Activated B cell treated with CpG ODN at 0.5 μM for 24 hours (primary cell): ENCODE measurements around the gene RUNDC3A. TPM values are rescaled to one million over a fixed set of nuclear protein-coding genes. Genes with fewer than 3 reads are reported as not detected.

Source experiments
- ATAC-seq: fragments of 200-7000 bp; cut with Tn5 transposase; one replicate; pipeline ENCODE4 v1.10.0; 2021; ENCODE audit warnings: low read depth, mild to moderate bottlenecking, moderate library complexity
- CTCF ChIA-PET: fragments of 350-600 bp; sonication (Branson Sonifier 250); formaldehyde crosslinking; loops from one replicate; lab custom pipeline; 2021; ENCODE audit warnings: antibody characterized with exemption; lab: Charles Lee
- POLR2A ChIA-PET: fragments of 350-600 bp; sonication (Branson Sonifier 250); formaldehyde crosslinking; loops from one replicate; lab custom pipeline; 2021; ENCODE audit warnings: antibody characterized with exemption; lab: Charles Lee
- DNase-seq: peaks from one replicate; pipeline ENCODE4 v3.0.0; 2022
- H3K27ac Mint-ChIP-seq: one replicate; pipeline ENCODE4 v1.8.0; 2020; ENCODE audit warnings: mixed read lengths
- H3K27me3 Mint-ChIP-seq: one replicate; pipeline ENCODE4 v1.8.0; 2021; ENCODE audit warnings: mixed read lengths
- H3K36me3 Mint-ChIP-seq: one replicate; pipeline ENCODE4 v1.8.0; 2021; ENCODE audit warnings: low read depth, mixed read lengths
- H3K4me1 Mint-ChIP-seq: one replicate; pipeline ENCODE4 v1.8.0; 2021; ENCODE audit warnings: mixed read lengths
- H3K4me3 Mint-ChIP-seq: one replicate; pipeline ENCODE4 v1.8.0; 2020; ENCODE audit warnings: mild to moderate bottlenecking, mixed read lengths
- H3K9me3 Mint-ChIP-seq: one replicate; pipeline ENCODE4 v1.8.0; 2020; ENCODE audit warnings: mixed read lengths
- CTCF ChIP-seq: fragments of 200-600 bp; IDR thresholded peaks from one replicate; pipeline ENCODE4 v1.8.0; 2022; ENCODE audit warnings: antibody characterized with exemption, mild to moderate bottlenecking
- intact Hi-C: fragments of 100-400 bp; cut with micrococcal nuclease; formaldehyde crosslinking; loops from one replicate; pipeline ENCODE4 v1.15.1; 2024
- total RNA-seq: library from RNA; stranded (reverse); gene quantifications from 2 replicates; pipeline ENCODE4 v1.2.3, GENCODE V29; 2022

The RUNDC3A gene
- total RNA-seq, 1 donor from 2014 or later: 0.07 TPM

- DNase-seq (no peak), ATAC-seq (no peak)
- intact Hi-C loops: no loop called here
- Mint-ChIP-seq H3K4me1 (peaks cover 10% of the 10 kb centered on the region), H3K27ac (no peak overlapping the region), H3K4me3 (no peak overlapping the region), H3K36me3 (no peaks in the 10 kb centered on the region), H3K27me3 (peaks cover 13% of the 10 kb centered on the region), H3K9me3 (no peaks in the 10 kb centered on the region)
- CTCF ChIA-PET: no interaction called here
- POLR2A ChIA-PET: no interaction called here
- no peak for TF ChIP-seq CTCF
Observed at GRCh38 chr17:44283344-44284023, 24.9 kb upstream of the RUNDC3A start.

GRCh38 chr17:44284024-44284400 lies 24.4 kb upstream of the RUNDC3A start:
- TF ChIP-seq CTCF: no peak
- H3K36me3 Mint-ChIP-seq: no peaks in the 10 kb centered on the region
- DNase-seq (no peak), ATAC-seq (no peak)
- no peak overlapping the region for H3K27ac Mint-ChIP-seq
- intact Hi-C loops: no loop called here
- ChIA-PET POLR2A (no interaction called here), CTCF (no interaction called here)
- H3K9me3 Mint-ChIP-seq: no peaks in the 10 kb centered on the region
- no peak overlapping the region for H3K4me3 Mint-ChIP-seq
- H3K27me3 Mint-ChIP-seq: peaks cover 16% of the 10 kb centered on the region
- peaks cover 10% of the 10 kb centered on the region for H3K4me1 Mint-ChIP-seq

GRCh38 chr17:44287651-44288050 lies 20.8 kb upstream of the RUNDC3A start:
- no peak overlapping the region for H3K4me3 Mint-ChIP-seq
- H3K27ac Mint-ChIP-seq: no peak overlapping the region
- POLR2A ChIA-PET: no interaction called here
- peaks cover 25% of the 10 kb centered on the region for H3K27me3 Mint-ChIP-seq
- ATAC-seq: no peak
- intact Hi-C loops: no loop called here
- no peaks in the 10 kb centered on the region for H3K9me3 Mint-ChIP-seq
- H3K36me3 Mint-ChIP-seq: no peaks in the 10 kb centered on the region
- no peak for DNase-seq
- no peaks in the 10 kb centered on the region for H3K4me1 Mint-ChIP-seq
- CTCF ChIA-PET: no interaction called here
- no peak for TF ChIP-seq CTCF

GRCh38 chr17:44293509-44294226 lies 14.7 kb upstream of the RUNDC3A start:
- H3K36me3 Mint-ChIP-seq: no peaks in the 10 kb centered on the region
- DNase-seq (no peak), ATAC-seq (no peak)
- POLR2A ChIA-PET: no interaction called here
- intact Hi-C loops: no loop called here
- no peaks in the 10 kb centered on the region for H3K4me1 Mint-ChIP-seq
- H3K27me3 Mint-ChIP-seq: peaks cover 22% of the 10 kb centered on the region
- H3K4me3 Mint-ChIP-seq: no peak overlapping the region
- TF ChIP-seq CTCF: no peak
- no peaks in the 10 kb centered on the region for H3K9me3 Mint-ChIP-seq
- CTCF ChIA-PET: no interaction called here
- H3K27ac Mint-ChIP-seq: no peak overlapping the region

- intact Hi-C loops: no loop called here
- H3K27me3 Mint-ChIP-seq: peaks cover 21% of the 10 kb centered on the region
- H3K4me3 Mint-ChIP-seq: no peak overlapping the region
- no peaks in the 10 kb centered on the region for H3K9me3 Mint-ChIP-seq
- no peaks in the 10 kb centered on the region for H3K36me3 Mint-ChIP-seq
- POLR2A ChIA-PET: no interaction called here
- DNase-seq (no peak), ATAC-seq (no peak)
- H3K27ac Mint-ChIP-seq: no peak overlapping the region
- no peaks in the 10 kb centered on the region for H3K4me1 Mint-ChIP-seq
- CTCF ChIA-PET: no interaction called here
- TF ChIP-seq CTCF: no peak
Observed at GRCh38 chr17:44297975-44298374, 10.4 kb upstream of the RUNDC3A start.
